HEK293 (cell line): ENCODE measurements around the gene GTF2A1L.
A peak's percentile ranks its signal among the peaks of the same experiment; 100 is the strongest.

Experiments used
- CTCF ChIA-PET: fragments of 350-600 bp; formaldehyde crosslinking; extraction: SDS; loops from one replicate; lab custom pipeline; 2021; ENCODE audit warnings: antibody characterized with exemption; lab: Yijun Ruan, JAX
- POLR2A ChIA-PET: fragments of 300-600 bp; formaldehyde crosslinking; extraction: SDS; loops from one replicate; lab custom pipeline; 2020; ENCODE audit warnings: antibody characterized with exemption, inconsistent platforms; lab: Yijun Ruan, JAX
- H3K27ac ChIP-seq: fragments of 200-500 bp; sonication (Bioruptor generic); 2 replicates; pipeline ENCODE4 v1.5.1; 2014; ENCODE audit warnings: low read depth, low read length, control low read depth, inconsistent platforms; ENCODE audit errors: extremely low read depth
- H3K36me3 ChIP-seq, 2 experiments: fragments of 200-500 bp in 1 of 2; sonication (Bioruptor generic) in 1 of 2; 1 replicate in 1 of 2; 2 replicates in 1 of 2; pipeline ENCODE4 v1.5.1; 2014 to 2017; ENCODE audit warnings: inconsistent platforms in 2 of 2, low read length in 2 of 2; ENCODE audit not compliant: control insufficient read depth in 2 of 2, insufficient read depth in 1 of 2
- H3K4me1 ChIP-seq: fragments of 200-500 bp; sonication (Bioruptor generic); 2 replicates; pipeline ENCODE4 v1.5.1; 2014; ENCODE audit warnings: mild to moderate bottlenecking, low read length, inconsistent platforms; ENCODE audit not compliant: control insufficient read depth, insufficient read depth
- H3K4me3 ChIP-seq: 2 replicates; pipeline ENCODE4 v1.5.1; 2011; ENCODE audit warnings: low read depth, mild to moderate bottlenecking, control low read depth, low read length, moderate library complexity
- H3K9me3 ChIP-seq: fragments of 200-500 bp; sonication (Bioruptor generic); 2 replicates; pipeline ENCODE4 v1.5.1; 2014; ENCODE audit warnings: low read depth, low read length, inconsistent platforms; ENCODE audit not compliant: control insufficient read depth, insufficient read depth
- GLIS2 ChIP-seq: fragments of 450-650 bp; formaldehyde crosslinking; IDR thresholded peaks from 2 replicates; pipeline ENCODE4 v1.5.1; 2016; ENCODE audit warnings: missing biosample characterization, missing genetic modification characterization
- SCRT2 ChIP-seq: fragments of 450-650 bp; formaldehyde crosslinking; IDR thresholded peaks from 2 replicates; pipeline ENCODE4 v1.5.1; 2016; ENCODE audit warnings: missing biosample characterization, missing genetic modification characterization
- SETDB1 ChIP-seq: IDR thresholded peaks from one replicate; pipeline ENCODE4 v1.6.1; 2017; ENCODE audit warnings: mild to moderate bottlenecking, low read length, moderate library complexity, mixed read lengths; ENCODE audit not compliant: insufficient read length
- ZBTB21 ChIP-seq: fragments of 450-650 bp; formaldehyde crosslinking; IDR thresholded peaks from 2 replicates; pipeline ENCODE4 v1.5.1; 2017; ENCODE audit warnings: missing biosample characterization, missing genetic modification characterization
- ZNF16 ChIP-seq: fragments of 450-650 bp; formaldehyde crosslinking; IDR thresholded peaks from 2 replicates; pipeline ENCODE4 v1.5.1; 2016; ENCODE audit warnings: low read depth, missing biosample characterization, missing genetic modification characterization
- ZNF24 ChIP-seq: fragments of 450-650 bp; formaldehyde crosslinking; IDR thresholded peaks from 2 replicates; pipeline ENCODE4 v1.5.1; 2016; ENCODE audit warnings: missing biosample characterization, missing genetic modification characterization
- ZNF350 ChIP-seq: fragments of 450-650 bp; formaldehyde crosslinking; IDR thresholded peaks from 2 replicates; pipeline ENCODE4 v1.5.0; 2017; ENCODE audit warnings: missing biosample characterization, mild to moderate bottlenecking, missing genetic modification characterization
- ZNF394 ChIP-seq: fragments of 450-650 bp; formaldehyde crosslinking; IDR thresholded peaks from 2 replicates; pipeline ENCODE4 v1.5.1; 2016; ENCODE audit warnings: missing biosample characterization, missing genetic modification characterization, mild to moderate bottlenecking, moderate library complexity, borderline replicate concordance
- ZNF404 ChIP-seq: fragments of 450-650 bp; formaldehyde crosslinking; IDR thresholded peaks from 2 replicates; pipeline ENCODE4 v1.5.1; 2017; ENCODE audit warnings: missing biosample characterization, missing genetic modification characterization
- ZNF544 ChIP-seq: fragments of 450-650 bp; formaldehyde crosslinking; IDR thresholded peaks from 2 replicates; pipeline ENCODE4 v1.5.0; 2017; ENCODE audit warnings: missing biosample characterization, missing genetic modification characterization
- ZNF548 ChIP-seq: fragments of 450-650 bp; formaldehyde crosslinking; IDR thresholded peaks from 2 replicates; pipeline ENCODE4 v1.5.1; 2016; ENCODE audit warnings: missing biosample characterization, missing genetic modification characterization
- ZNF610 ChIP-seq: fragments of 450-650 bp; formaldehyde crosslinking; IDR thresholded peaks from 2 replicates; pipeline ENCODE4 v1.5.1; 2016; ENCODE audit warnings: missing biosample characterization, missing genetic modification characterization, borderline replicate concordance
- ZNF629 ChIP-seq: fragments of 450-650 bp; formaldehyde crosslinking; IDR thresholded peaks from 2 replicates; pipeline ENCODE4 v1.5.1; 2017; ENCODE audit warnings: missing biosample characterization, missing genetic modification characterization
- ZNF777 ChIP-seq: fragments of 450-650 bp; formaldehyde crosslinking; IDR thresholded peaks from 2 replicates; pipeline ENCODE4 v1.5.1; 2017; ENCODE audit warnings: missing biosample characterization, missing genetic modification characterization, borderline replicate concordance
- ZNF843 ChIP-seq: fragments of 450-650 bp; formaldehyde crosslinking; IDR thresholded peaks from 2 replicates; pipeline ENCODE4 v1.5.1; 2016; ENCODE audit warnings: missing biosample characterization, missing genetic modification characterization
- ZSCAN30 ChIP-seq: fragments of 450-650 bp; IDR thresholded peaks from 2 replicates; pipeline ENCODE4 v1.5.1; 2018; ENCODE audit warnings: missing biosample characterization, mild to moderate bottlenecking, missing genetic modification characterization, moderate library complexity
- TF ChIP-seq, protein P1 (sequence below): fragments of 450-650 bp; formaldehyde crosslinking; IDR thresholded peaks from 2 replicates; pipeline ENCODE4 v1.5.1; 2016; ENCODE audit warnings: missing biosample characterization, missing genetic modification characterization, low read depth
- TF ChIP-seq, protein P2 (sequence below): fragments of 450-650 bp; formaldehyde crosslinking; IDR thresholded peaks from 2 replicates; pipeline ENCODE4 v1.5.1; 2017; ENCODE audit warnings: missing biosample characterization, missing genetic modification characterization
- TF ChIP-seq, protein P3 (sequence below): fragments of 450-650 bp; formaldehyde crosslinking; IDR thresholded peaks from 2 replicates; pipeline ENCODE4 v1.5.1; 2016; ENCODE audit warnings: missing biosample characterization, missing genetic modification characterization

GTF2A1L gene

DNA sequence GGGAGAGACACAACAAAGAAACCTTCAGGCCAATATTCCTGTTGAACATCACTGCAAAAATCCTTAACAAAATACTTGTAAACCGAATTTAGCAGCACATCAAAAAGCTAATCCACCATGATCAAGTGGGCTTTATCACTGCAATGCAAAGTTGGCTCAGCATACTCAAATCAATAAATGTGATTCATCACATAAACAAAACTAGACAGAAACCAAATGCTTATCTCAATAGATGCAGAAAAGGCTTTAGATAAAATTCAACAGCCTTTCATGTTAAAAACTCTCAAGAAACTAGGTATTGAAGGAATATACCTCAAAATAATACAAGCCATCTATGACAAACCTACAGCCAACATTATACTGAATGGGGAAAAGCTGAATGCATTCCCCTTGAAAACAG lies 20.6 kb downstream of the GTF2A1L start:
- no peaks in the 10 kb centered on the region for H3K36me3 ChIP-seq
- H3K4me1 ChIP-seq = no peaks in the 10 kb centered on the region
- H3K27ac ChIP-seq = no peak overlapping the region
- no peaks in the 10 kb centered on the region for H3K9me3 ChIP-seq
- TF ChIP-seq SETDB1 (no peak), ZNF843 (no peak), ZBTB21 (no peak), ZNF394 (tag by site-specific recombination) (no peak), ZNF24 (no peak), ZNF16 (tag by site-specific recombination) (no peak), ZNF629 (tag by site-specific recombination) (no peak)
- H3K4me3 ChIP-seq = no peak overlapping the region
- ChIA-PET POLR2A (interaction anchor here (0.9 kb wide), 1 partner anchor 15 kb away, joined by 4 read pairs; no protein-coding TSS in a partner anchor), CTCF (interaction anchor here (1.2 kb wide), 1 partner anchor 178 kb away, joined by 4 read pairs; no protein-coding TSS in a partner anchor)

DNA sequence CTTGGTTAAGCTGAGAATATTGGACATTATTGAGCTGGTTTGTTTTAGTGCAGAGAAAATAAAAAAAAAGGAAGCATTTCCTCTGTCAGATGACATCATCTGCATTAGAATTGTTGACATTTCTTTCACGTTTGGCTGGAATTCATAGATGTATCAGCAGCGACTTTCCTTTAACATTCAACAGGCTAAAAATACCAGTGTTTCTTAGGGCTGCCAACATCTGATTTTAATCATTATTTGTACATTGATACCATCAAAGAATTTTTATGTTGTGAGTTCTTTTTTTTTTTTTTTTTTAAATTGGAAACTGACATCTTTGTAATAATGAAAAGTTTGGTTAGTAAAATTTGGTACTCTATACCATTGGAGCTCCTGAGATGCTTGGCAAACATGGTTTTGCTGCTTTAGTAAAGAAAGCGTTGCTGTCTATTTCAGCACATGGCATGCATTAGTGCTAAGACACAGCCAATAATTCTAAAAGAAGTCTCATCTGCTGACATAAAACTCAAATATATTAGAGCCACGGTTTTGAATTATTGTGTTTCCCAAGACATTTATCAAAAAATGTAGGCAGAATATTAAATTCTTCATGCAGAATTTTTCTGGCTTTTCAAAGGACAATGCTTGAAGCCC lies 33.6 kb downstream of the GTF2A1L start:
- no peaks in the 10 kb centered on the region for H3K36me3 ChIP-seq
- H3K9me3 ChIP-seq = no peaks in the 10 kb centered on the region
- no peaks in the 10 kb centered on the region for H3K4me1 ChIP-seq
- ChIA-PET POLR2A (no interaction called here), CTCF (interaction anchor here (0.6 to 0.7 kb wide), 2 partner anchors 287 to 1567 kb away, joined by 3 read pairs; no protein-coding TSS in a partner anchor)
- no peak overlapping the region for H3K4me3 ChIP-seq
- H3K27ac ChIP-seq = no peak overlapping the region
- TF ChIP-seq, protein P1, sequence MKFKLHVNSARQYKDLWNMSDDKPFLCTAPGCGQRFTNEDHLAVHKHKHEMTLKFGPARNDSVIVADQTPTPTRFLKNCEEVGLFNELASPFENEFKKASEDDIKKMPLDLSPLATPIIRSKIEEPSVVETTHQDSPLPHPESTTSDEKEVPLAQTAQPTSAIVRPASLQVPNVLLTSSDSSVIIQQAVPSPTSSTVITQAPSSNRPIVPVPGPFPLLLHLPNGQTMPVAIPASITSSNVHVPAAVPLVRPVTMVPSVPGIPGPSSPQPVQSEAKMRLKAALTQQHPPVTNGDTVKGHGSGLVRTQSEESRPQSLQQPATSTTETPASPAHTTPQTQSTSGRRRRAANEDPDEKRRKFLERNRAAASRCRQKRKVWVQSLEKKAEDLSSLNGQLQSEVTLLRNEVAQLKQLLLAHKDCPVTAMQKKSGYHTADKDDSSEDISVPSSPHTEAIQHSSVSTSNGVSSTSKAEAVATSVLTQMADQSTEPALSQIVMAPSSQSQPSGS = peak; percentile 81
- TF ChIP-seq SCRT2 = 0 out of 2 replicates have a peak, but pooled peaks have one; percentile 37
- TF ChIP-seq ZNF610 (tag by site-specific recombination) = no peak

DNA sequence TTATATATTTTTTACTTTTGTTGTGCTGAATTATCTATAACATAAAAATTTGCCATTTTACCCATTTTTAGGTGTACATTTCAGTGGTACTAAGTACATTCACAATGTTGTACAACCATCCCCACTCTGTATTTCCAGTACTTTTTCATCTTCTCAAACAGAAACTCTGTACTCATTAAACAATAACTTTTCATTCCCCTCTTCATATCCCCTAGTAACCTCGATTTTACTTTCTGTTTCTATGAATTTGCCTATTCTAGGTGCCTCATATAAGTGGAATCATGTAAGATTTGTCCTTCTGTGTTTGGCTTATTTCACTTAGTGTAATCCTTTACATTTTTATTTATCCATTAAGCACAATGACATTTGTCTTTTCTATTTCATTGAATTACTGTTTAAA lies 51.3 kb downstream of the GTF2A1L start:
- POLR2A ChIA-PET = no interaction called here
- TF ChIP-seq ZNF548 (tag by site-specific recombination) = no peak
- TF ChIP-seq, protein P2, sequence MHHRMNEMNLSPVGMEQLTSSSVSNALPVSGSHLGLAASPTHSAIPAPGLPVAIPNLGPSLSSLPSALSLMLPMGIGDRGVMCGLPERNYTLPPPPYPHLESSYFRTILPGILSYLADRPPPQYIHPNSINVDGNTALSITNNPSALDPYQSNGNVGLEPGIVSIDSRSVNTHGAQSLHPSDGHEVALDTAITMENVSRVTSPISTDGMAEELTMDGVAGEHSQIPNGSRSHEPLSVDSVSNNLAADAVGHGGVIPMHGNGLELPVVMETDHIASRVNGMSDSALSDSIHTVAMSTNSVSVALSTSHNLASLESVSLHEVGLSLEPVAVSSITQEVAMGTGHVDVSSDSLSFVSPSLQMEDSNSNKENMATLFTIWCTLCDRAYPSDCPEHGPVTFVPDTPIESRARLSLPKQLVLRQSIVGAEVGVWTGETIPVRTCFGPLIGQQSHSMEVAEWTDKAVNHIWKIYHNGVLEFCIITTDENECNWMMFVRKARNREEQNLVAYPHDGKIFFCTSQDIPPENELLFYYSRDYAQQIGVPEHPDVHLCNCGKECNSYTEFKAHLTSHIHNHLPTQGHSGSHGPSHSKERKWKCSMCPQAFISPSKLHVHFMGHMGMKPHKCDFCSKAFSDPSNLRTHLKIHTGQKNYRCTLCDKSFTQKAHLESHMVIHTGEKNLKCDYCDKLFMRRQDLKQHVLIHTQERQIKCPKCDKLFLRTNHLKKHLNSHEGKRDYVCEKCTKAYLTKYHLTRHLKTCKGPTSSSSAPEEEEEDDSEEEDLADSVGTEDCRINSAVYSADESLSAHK = no peak
- TF ChIP-seq, protein P3, sequence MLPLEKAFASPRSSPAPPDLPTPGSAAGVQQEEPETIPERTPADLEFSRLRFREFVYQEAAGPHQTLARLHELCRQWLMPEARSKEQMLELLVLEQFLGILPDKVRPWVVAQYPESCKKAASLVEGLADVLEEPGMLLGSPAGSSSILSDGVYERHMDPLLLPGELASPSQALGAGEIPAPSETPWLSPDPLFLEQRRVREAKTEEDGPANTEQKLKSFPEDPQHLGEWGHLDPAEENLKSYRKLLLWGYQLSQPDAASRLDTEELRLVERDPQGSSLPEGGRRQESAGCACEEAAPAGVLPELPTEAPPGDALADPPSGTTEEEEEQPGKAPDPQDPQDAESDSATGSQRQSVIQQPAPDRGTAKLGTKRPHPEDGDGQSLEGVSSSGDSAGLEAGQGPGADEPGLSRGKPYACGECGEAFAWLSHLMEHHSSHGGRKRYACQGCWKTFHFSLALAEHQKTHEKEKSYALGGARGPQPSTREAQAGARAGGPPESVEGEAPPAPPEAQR (tag by site-specific recombination) = no peak
- TF ChIP-seq ZNF350 = no peak
- TF ChIP-seq ZNF544 (tag by site-specific recombination) = no peak
- no peak for TF ChIP-seq ZNF777 (tag by site-specific recombination)
- TF ChIP-seq ZSCAN30 (tag by site-specific recombination) = no peak
- TF ChIP-seq GLIS2 (tag by site-specific recombination) = no peak
- no peak for TF ChIP-seq ZBTB21
- no peak for TF ChIP-seq ZNF404 (tag by site-specific recombination)
- TF ChIP-seq, all 188 proteins: peak for 0
- CTCF ChIA-PET = no interaction called here

More for the DNA sequence above, 51.3 kb downstream of the GTF2A1L start:
- Histone ChIP-seq H3K36me3 (no peaks in the 10 kb centered on the region), H3K27ac (no peak overlapping the region), H3K4me1 (no peaks in the 10 kb centered on the region), H3K4me3 (no peak overlapping the region), H3K9me3 (no peaks in the 10 kb centered on the region)
